PC-3 (cell line): ENCODE measurements around the gene ADI1. TPM values are rescaled to one million over a fixed set of nuclear protein-coding genes. Genes with fewer than 3 reads are reported as not detected.

Experiments
- ATAC-seq: fragments of 200-7000 bp; cut with Tn5 transposase; 2 replicates; pipeline ENCODE4 v1.9.1; 2020; ENCODE audit warnings: mild to moderate bottlenecking, moderate library complexity
- BruUV-seq: library from RNA; stranded (reverse); fragments of 400-500 nt; replicated peaks from 2 replicates; lab custom pipeline; 2021; lab: Mats Ljungman, UMichigan
- CTCF ChIA-PET: fragments of 300-600 bp; sonication (Branson Sonifier 250); formaldehyde crosslinking; loops from one replicate; lab custom pipeline; 2022; ENCODE audit warnings: antibody characterized with exemption; lab: Charles Lee
- POLR2A ChIA-PET: fragments of 300-600 bp; sonication (Branson Sonifier 250); formaldehyde crosslinking; loops from one replicate; lab custom pipeline; 2022; ENCODE audit warnings: antibody characterized with exemption; ENCODE audit not compliant: unreplicated experiment; lab: Charles Lee
- DNase-seq: peaks from one replicate; pipeline ENCODE4 v3.0.0-alpha.2; 2015
- H2AFZ ChIP-seq: fragments of 300-600 bp; sonication (generic); 2 replicates; pipeline ENCODE4 v1.6.0; 2016; ENCODE audit warnings: antibody characterized with exemption, low read length
- H3F3A ChIP-seq: fragments of 300-600 bp; sonication (generic); one replicate; pipeline ENCODE4 v1.6.0; 2017; ENCODE audit warnings: antibody characterized with exemption, low read length, control low read depth, mild to moderate bottlenecking; ENCODE audit not compliant: unreplicated experiment
- H3K27ac ChIP-seq: fragments of 300-600 bp; sonication (generic); 2 replicates; pipeline ENCODE4 v1.5.1; 2016; ENCODE audit warnings: mild to moderate bottlenecking, low read length
- H3K27me3 ChIP-seq: fragments of 300-600 bp; sonication (generic); 2 replicates; pipeline ENCODE4 v1.6.1; 2016; ENCODE audit warnings: low read length, mixed read lengths
- H3K36me3 ChIP-seq: fragments of 300-600 bp; sonication (generic); 2 replicates; pipeline ENCODE4 v1.6.1; 2016; ENCODE audit warnings: low read depth, mixed run types, low read length, mixed read lengths
- H3K4me1 ChIP-seq: fragments of 300-600 bp; sonication (generic); 2 replicates; pipeline ENCODE4 v1.5.1; 2016; ENCODE audit warnings: low read length; ENCODE audit not compliant: insufficient read depth
- H3K4me2 ChIP-seq: fragments of 300-600 bp; sonication (generic); 2 replicates; pipeline ENCODE4 v1.6.0; 2016; ENCODE audit warnings: low read length
- H3K4me3 ChIP-seq: fragments of 300-600 bp; sonication (generic); 2 replicates; pipeline ENCODE4 v1.5.1; 2016; ENCODE audit warnings: mild to moderate bottlenecking, low read length, mixed read lengths
- H3K79me2 ChIP-seq: fragments of 300-600 bp; sonication (generic); 2 replicates; pipeline ENCODE4 v1.6.1; 2017; ENCODE audit warnings: low read length, mixed read lengths
- H3K9ac ChIP-seq: fragments of 300-600 bp; sonication (generic); 2 replicates; pipeline ENCODE4 v1.6.0; 2016; ENCODE audit warnings: mild to moderate bottlenecking, low read length
- H3K9me2 ChIP-seq: fragments of 300-600 bp; sonication (generic); replicated peaks from 2 replicates; pipeline ENCODE4 v1.6.1; 2016; ENCODE audit warnings: mixed run types, low read length, mixed read lengths
- H3K9me3 ChIP-seq: fragments of 300-600 bp; sonication (generic); 2 replicates; pipeline ENCODE4 v1.6.1; 2016; ENCODE audit warnings: low read length, mixed read lengths
- H4K20me1 ChIP-seq: fragments of 300-600 bp; sonication (generic); 2 replicates; pipeline ENCODE4 v1.6.1; 2016; ENCODE audit warnings: low read length, mixed read lengths
- CTCF ChIP-seq: fragments of 300-600 bp; sonication (generic); conservative IDR thresholded peaks from 2 replicates; pipeline ENCODE4 v1.5.1; 2017; ENCODE audit warnings: antibody characterized with exemption, low read depth, mild to moderate bottlenecking, low read length
- EZH2 ChIP-seq: fragments of 300-600 bp; sonication (generic); IDR thresholded peaks from one replicate; pipeline ENCODE4 v1.6.1; 2017; ENCODE audit warnings: antibody characterized with exemption, mild to moderate bottlenecking, low read length; ENCODE audit not compliant: unreplicated experiment
- EZH2phosphoT487 ChIP-seq: fragments of 300-600 bp; sonication (generic); IDR thresholded peaks from 2 replicates; pipeline ENCODE4 v1.6.1; 2018; ENCODE audit warnings: mild to moderate bottlenecking, antibody characterized with exemption, low read length, borderline replicate concordance
- intact Hi-C: fragments of 100-400 bp; cut with micrococcal nuclease; formaldehyde crosslinking; loops from 2 replicates; pipeline ENCODE4 v1.9.0; 2023
- total RNA-seq: library from RNA; depleted of rRNA; stranded (reverse); fragments of >200 nt; gene quantifications from 2 replicates; pipeline ENCODE4 v1.2.3, GENCODE V29; 2014

The ADI1 gene
- total RNA-seq, 1 experiment from 2014 or later = 97.8 TPM

DNA sequence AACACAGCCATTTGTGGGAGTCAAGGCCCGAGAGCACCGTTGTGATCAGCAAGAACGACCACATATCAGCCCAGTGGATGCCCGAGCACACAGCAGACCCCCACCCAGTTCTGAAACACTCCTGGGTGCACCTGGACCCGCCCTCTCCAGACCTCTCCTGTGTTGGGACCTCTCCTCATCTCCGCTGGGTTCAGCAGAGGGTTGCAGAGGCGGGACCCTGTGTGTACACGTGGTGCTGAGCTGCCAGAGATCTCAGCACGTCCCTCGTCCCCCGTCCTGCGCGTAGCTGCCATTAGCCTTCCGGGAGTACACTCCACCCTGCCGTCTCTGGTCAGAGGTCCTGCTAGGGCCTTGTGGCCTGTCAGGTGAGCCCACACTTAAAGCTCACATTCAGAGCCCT is 51.7 kb downstream of the ADI1 start:
- Histone ChIP-seq H3F3A (no peaks in the 10 kb centered on the region), H3K9me2 (no peaks in the 10 kb centered on the region), H4K20me1 (no peaks in the 10 kb centered on the region), H3K27ac (no peak overlapping the region), H3K4me1 (peaks cover 9% of the 10 kb centered on the region), H3K4me2 (no peak overlapping the region), H3K27me3 (no peaks in the 10 kb centered on the region), H3K4me3 (no peak overlapping the region), H2AFZ (no peak overlapping the region), H3K9ac (no peak overlapping the region), H3K9me3 (no peaks in the 10 kb centered on the region), H3K79me2 (no peaks in the 10 kb centered on the region), H3K36me3 (peaks cover 11% of the 10 kb centered on the region; the same call in 1 of the 2 replicates)
- POLR2A ChIA-PET = no interaction called here
- no peak for DNase-seq
- intact Hi-C loops = no loop called here
- no TSS peak for BruUV-seq
- TF ChIP-seq EZH2phosphoT487 (no peak), CTCF (no peak), EZH2 (no peak)
- ATAC-seq = no peak
- CTCF ChIA-PET = no interaction called here

- Histone ChIP-seq H3K9ac (no peak overlapping the region), H3K9me2 (no peaks in the 10 kb centered on the region), H3K27ac (no peak overlapping the region), H3K4me3 (no peak overlapping the region), H3K4me1 (peaks cover 9% of the 10 kb centered on the region), H3K9me3 (no peaks in the 10 kb centered on the region), H2AFZ (no peak overlapping the region), H4K20me1 (no peaks in the 10 kb centered on the region), H3K27me3 (no peaks in the 10 kb centered on the region), H3F3A (no peaks in the 10 kb centered on the region), H3K4me2 (no peak overlapping the region), H3K79me2 (no peaks in the 10 kb centered on the region), H3K36me3 (peaks cover 8% of the 10 kb centered on the region; the same call in 1 of the 2 replicates)
- intact Hi-C loops = no loop called here
- ChIA-PET CTCF (no interaction called here), POLR2A (no interaction called here)
- no peak for TF ChIP-seq CTCF
- TF ChIP-seq EZH2phosphoT487 = no peak
- TF ChIP-seq EZH2 = no peak
- no TSS peak for BruUV-seq
- ATAC-seq = no peak
- DNase-seq = no peak
Measured at GRCh38 chr2:3466966-3467365, 52.4 kb downstream of the ADI1 start.

DNA sequence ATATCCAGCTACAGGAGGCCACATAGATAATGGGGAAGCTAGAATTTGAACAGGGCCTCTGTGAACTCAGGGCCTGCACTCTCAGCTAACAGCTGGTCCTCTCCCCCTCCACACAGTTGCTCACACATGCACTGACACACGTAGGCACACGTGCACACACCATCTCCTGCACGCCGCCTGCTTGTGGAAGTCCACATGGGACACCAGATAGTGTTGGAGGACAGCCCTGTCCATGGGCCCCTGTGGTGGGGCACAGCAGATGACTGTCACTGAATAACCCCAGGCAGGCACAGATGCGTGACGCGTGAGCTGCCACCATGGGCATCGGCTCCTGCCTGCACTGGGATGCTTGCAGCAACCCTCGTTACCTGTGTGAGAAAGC is 52.9 kb downstream of the ADI1 start:
- Histone ChIP-seq H3K4me2 (no peak overlapping the region), H3K27ac (no peak overlapping the region), H3K79me2 (no peaks in the 10 kb centered on the region), H3F3A (no peaks in the 10 kb centered on the region), H2AFZ (no peak overlapping the region), H4K20me1 (no peaks in the 10 kb centered on the region), H3K27me3 (no peaks in the 10 kb centered on the region), H3K9me3 (no peaks in the 10 kb centered on the region), H3K9ac (no peak overlapping the region), H3K4me1 (peaks cover 9% of the 10 kb centered on the region), H3K9me2 (no peaks in the 10 kb centered on the region), H3K4me3 (no peak overlapping the region), H3K36me3 (peaks cover 8% of the 10 kb centered on the region; the same call in 1 of the 2 replicates)
- BruUV-seq = no TSS peak
- DNase-seq (no peak), ATAC-seq (no peak)
- TF ChIP-seq EZH2phosphoT487 = no peak
- no peak for TF ChIP-seq EZH2
- TF ChIP-seq CTCF = no peak
- POLR2A ChIA-PET = no interaction called here
- intact Hi-C loops = no loop called here
- CTCF ChIA-PET = no interaction called here
